ENCODE data around the gene RBM28.
"Not testable (repeated sequence)": the region's sequence is repeated elsewhere in the genome, so short reads cannot be mapped to it uniquely, and the experiment has no call there.

RBM28 gene

GRCh38 chr7:128335730-128336129, 8.0 kb downstream of the RBM28 start:
- DNase-seq: no peak

DNA sequence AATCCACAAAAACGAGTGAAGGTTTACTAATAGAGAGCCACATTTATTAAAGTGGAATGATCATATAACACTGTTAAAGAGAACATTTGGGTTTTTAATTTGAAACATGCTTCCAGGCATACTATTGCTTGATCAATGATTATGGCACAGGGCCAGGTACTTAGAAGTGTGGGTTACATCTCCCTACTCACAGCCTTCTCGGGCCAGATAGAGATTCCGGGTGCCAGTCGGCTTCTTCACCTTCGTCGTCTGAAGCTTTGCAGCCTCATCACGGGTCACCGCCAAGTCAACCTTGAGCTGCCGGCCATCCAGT, 19.4 kb downstream of the RBM28 start:
- DNase-seq: no peak

DNA sequence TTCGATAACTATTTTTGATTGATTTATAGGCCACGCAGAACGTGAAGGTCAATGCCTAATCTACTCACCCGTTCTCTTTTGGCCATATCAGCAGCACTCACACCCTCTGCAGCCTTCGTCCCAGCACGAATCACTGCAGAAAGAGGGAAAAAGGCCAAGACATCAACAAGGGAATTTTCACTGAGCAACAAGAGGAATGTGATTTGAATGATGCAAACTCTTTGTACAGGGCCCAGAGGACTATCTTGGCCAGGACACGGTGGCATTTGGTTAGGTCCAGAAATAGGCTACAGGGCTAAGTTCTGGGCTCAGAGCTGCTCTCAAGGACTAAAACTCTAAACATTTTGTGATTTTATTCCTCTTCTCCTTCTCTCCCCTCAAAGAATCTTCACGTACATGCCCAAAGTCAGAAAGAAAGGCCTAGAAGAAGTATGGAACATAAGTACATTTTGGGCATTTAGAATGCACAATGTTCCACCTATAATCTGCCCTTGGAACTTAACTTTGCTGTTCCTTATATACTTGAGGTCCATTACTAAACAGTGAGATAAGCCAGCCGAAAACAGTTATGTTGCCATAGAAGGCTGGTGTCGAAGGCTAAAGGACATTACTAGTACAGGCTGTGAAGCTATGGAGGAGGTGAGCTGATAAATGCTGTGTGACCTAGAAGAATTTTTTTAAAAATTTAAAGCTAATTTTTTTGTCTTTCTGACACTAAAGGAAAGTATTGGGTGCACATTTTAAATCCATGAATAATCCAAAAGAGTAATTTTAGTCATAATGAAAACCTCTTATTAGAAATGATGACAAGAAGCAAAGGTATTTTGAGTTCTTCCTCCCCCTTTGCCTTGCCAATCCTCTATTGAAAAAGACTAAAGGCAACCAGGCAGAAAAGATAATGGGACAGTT, 20.0 kb downstream of the RBM28 start:
- DNase-seq: no peak

DNA sequence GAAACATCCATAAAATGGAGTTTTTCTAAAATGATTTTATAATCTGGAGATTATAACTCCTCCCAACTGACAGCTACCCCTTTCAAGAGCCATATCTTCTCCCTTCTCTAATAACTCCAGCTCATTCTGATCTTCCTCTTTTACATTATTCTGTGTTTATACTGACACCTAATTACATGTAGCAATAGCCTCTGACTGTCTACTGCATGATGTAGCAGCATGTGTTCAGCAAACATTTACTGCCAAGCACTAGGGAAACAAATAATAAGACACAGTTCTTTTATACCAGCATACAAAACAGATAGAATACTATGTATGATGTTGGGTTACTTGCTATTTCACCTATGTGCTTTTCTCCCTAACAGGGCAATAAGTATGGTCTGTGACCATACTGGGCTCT, 20.7 kb downstream of the RBM28 start:
- no peak for DNase-seq

DNA sequence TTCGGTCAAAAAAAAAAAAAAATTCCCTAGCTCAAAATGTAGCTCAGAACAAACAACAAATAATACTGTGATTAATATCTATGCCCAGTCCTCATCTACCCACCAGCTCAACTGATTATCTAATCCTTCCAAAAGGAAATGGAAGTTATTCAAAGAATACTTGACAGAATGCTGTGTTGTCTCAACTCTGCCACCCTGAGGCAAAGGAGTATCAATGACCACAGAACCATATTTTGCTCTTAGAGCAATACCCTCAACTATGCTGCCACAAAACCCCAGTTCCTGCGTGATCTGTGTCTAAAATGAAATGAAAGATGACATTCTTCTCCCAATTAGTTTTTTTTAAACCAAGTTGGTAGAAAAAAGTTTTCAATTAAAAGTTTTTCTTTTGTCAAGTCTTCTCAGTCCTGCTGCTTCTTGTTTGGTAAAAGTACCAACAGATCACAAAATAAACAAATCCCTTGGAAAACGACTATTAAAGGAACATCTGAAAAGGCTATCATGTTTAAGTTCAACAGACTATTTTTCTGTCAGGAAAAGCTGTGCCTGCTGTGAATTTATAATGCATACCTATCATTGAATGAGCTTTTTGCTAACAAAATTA, 21.6 kb downstream of the RBM28 start:
- DNase-seq: no peak

DNA sequence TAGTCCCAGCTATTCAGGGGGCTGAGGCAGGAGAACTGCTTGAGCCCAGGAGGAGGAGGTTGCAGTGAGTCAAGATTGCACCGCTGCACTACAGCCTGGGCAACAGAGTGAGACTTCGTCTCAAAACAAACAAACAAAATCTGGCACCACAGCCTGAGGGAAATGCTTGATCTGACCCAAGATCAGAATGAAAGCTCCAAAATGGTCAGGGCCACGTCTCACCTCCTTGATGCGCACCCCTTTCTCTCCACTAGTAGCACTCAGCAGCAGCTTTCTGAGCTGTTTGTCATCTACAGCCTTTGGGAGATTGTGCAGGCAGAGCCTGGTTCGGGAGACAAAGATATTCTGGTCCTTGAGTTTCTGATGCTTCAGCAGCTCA, 22.7 kb downstream of the RBM28 start:
- DNase-seq: no peak

- no peak for DNase-seq
These were observed 25.0 kb downstream of the RBM28 start for GRCh38 chr7:128318691-128319090.

DNA sequence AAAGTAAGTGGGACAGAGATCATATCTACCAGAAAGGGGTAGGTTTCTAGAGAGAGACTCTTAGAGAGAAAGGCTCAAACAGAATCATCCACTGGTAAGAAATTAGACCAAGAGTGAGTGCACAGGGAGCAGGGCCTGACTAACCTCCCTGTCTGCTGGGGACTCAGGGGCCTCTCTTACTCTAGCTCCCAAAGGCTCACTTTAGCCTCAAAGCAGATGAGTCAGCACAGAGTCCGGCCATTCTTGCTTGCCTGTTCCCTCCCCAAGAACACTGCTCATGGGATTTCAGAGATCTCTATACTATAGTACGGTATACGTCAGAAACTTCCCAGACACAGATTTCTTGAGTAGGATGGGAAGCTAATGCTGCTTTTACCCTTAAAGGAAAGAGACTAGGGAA, 32.7 kb downstream of the RBM28 start:
- DNase-seq: no peak

DNA sequence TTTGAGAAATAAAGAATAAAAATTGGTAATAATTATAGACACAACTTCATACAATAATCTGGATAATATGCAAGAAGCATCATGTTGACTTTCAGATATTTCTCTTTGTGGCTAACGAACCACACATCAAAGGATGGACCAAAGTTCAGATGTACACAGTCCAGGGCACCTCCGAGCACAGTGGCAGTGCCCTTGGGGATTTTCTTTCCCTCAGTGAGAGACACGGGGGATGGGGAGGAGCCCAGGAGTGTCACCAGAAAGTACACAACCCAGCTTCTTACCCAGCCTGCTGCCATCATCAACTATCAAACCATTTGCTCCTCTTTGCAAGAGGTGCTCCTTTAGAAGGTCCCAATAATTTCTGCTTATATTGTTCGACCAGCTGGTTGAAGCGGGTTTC, 33.2 kb downstream of the RBM28 start:
- no peak for DNase-seq

GRCh38 chr7:128309976-128310375, 33.7 kb downstream of the RBM28 start:
- DNase-seq: no peak

DNA sequence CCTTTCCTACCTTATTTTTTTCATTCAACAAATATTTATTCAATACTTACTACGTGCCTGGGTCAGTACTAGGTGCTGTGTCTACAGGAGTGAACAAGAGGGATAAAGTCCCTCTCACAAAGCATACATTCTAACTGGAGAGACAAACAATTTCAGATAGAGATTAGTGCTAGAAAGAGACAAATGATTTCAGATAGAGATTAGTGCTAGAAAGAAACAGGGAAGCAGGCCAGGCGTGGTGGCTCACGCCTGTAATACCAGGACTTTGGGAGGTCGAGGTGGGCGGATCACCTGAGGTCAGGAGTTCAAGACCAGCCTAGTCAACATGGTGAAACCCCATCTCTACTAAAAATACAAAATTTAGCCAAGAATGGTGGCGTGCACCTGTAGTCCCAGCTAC, 34.6 kb downstream of the RBM28 start:
- DNase-seq: no peak

GRCh38 chr7:128307061-128307460, 36.6 kb downstream of the RBM28 start:
- no peak for DNase-seq

DNA sequence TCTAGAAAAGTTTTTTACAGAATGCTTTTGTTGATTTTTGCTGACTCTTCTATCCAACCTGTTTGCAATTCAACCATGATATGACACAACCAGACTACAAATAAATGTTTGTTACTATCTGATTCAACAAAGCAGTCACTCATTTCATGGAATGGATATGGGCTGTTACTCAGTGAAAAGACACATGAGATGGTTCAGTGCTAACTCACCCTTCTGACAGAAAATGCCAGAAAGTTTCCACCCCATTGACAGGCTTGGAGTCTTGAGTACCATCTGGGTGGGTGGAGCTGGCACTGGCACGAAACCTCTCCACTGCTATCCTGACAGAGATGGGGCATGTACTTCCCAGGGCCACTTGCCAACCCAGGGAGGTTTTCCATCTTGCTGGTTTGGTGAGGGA, 39.5 kb downstream of the RBM28 start:
- DNase-seq: no peak

DNA sequence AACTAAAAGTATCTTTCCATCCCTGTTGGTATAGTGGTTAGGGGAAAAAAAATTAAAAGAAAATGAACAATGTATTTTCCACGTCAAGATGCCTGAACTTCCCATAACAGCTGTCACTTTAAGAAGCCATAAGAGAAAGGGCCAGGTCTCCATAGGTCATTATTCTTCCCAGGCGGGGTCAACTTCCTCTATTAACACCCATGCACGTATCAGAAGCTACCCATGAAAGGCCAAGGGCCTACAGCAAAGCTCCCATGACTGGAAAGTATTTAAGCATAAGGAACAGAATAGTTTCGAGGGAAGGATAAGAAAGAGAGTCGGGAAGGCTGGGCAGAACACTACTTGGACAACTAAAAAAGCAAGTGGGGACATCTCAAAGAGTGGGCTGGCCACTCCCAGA, 40.1 kb downstream of the RBM28 start:
- no peak for DNase-seq

- DNase-seq: no peak
These were observed 40.6 kb downstream of the RBM28 start for GRCh38 chr7:128303133-128303532.

DNA sequence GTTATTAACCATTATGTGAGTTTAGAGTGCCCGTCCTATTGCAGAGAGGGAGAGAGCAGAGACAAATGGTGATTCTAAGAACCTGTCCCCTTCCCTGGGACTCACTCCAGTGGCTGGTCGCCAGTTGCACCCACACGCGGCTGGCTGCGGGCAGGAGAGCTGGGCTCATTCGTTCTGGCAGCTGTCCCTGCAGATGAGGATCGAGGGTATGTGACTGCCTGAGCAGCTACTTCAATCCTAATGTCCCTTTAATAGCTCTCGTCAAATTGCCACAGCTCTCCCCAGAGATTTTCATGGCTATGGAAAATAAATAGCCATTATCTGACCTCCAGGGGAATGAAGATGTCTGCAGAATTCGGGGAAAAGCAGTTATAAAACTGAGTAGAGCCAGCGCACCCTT, 41.6 kb downstream of the RBM28 start:
- no peak for DNase-seq

DNA sequence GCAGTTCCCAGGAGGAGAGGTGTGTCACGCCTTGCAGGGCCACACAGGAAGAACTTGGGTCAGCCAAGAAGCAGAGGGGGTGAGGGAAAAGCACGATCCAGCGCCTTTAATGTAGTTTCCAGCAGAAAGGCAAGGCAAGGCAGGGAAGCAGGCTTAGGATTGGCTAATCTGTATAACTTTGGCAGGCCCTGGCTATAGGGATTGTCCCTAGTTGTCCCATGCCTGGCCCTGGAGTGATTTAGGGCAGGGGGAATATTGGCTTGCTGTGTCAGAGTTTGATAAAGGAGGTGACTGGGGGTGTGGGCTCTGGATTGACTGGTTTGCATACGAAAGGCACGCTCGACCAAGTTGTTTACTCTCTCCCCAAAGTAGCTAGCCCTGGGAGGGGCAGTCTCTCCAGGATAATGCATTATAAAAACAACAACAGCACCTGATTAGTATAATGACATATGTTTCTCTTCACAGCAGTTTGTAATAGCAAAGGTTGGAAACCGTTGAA, 44.5 kb downstream of the RBM28 start:
- no peak for DNase-seq

GRCh38 chr7:128298004-128298403, 45.7 kb downstream of the RBM28 start:
- not testable (repeated sequence) for DNase-seq

DNA sequence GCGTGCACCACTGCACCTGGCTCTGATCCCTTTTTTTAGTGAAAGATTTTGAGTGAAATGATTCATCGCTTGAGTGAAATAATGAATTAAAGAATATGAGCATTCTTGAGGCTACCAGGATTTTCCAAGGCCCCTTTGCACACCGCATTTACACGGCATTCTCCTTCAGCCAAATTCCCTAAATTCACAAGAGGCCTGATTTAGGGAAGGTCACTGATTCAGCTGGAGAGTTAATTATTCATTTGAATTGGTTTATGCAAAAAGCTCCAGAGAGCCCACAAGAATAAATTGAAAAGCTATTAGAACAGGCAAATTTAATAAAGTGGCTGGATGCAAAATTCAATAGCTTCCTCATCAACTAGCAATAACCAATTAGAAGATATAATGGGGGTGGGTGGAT, 56.2 kb downstream of the RBM28 start:
- no peak for DNase-seq

- no peak for DNase-seq
These were observed 59.6 kb downstream of the RBM28 start for GRCh38 chr7:128284102-128284501.

DNA sequence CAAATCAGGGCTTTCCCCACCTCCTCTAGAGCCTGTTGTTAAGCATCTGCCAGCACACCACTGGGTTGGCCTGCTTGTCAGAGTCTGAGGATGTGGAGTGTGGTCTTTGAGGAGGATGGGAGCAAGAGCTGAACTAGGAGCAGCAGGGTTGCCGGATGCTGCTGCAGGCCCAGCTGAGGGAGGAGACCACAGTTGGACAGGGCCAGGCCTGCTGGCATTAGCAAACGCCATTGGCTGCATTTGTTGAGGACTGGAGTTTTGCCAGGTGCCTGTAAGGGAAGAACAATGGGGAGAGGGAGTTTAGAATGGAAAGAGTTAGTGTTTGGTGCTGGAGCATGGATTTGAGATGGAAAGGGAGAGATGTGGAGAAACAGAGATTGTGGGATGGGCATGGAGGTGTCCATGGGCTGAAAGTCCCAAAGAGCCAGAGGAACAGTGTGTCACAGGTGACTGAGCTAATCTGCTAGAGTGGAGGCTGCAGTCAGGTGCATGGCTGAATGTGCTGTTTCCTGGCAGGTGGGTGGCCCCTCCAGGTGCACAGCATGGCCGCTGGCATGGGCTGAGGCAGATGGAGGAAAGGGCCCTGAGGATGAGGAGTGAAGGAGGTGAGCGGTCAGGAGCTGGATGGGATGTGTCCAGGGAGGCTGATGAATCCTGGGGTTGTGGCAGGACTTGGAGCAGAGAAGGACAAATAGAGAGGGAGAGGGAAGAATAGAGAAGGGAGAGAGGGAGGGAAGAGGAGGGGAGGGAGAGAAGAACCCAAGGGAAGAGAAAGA, 61.9 kb downstream of the RBM28 start:
- DNase-seq: no peak

GRCh38 chr7:128280451-128280850, 63.3 kb downstream of the RBM28 start:
- DNase-seq: not testable (repeated sequence)

- DNase-seq: no peak
These were observed 64.5 kb downstream of the RBM28 start for GRCh38 chr7:128279124-128279713.
